Liver (tissue), 9 donors: ENCODE results near the gene NAT8L. TPM values are rescaled to one million over a fixed set of nuclear protein-coding genes. Genes with fewer than 3 reads are reported as not detected.

Experiments used
- DNase-seq: peaks from one replicate; pipeline ENCODE4 v3.0.0-alpha.2; 2017; ENCODE audit warnings: low spot score
- H3K27ac ChIP-seq, 2 donors: one replicate each; pipeline ENCODE4 v1.7.0; 2013; ENCODE audit warnings: inconsistent platforms in 2 of 2, low read length in 2 of 2, control low read depth in 1 of 2, low read depth in 1 of 2, mild to moderate bottlenecking in 1 of 2
- H3K27me3 ChIP-seq, 4 donors: one replicate each; pipeline versions ENCODE4 v1.6.1 to v1.7.0; 2013; ENCODE audit warnings: low read length in 3 of 4, inconsistent platforms in 1 of 4, mild to moderate bottlenecking in 1 of 4, moderate library complexity in 1 of 4; ENCODE audit not compliant: control insufficient read depth in 4 of 4, insufficient read depth in 4 of 4
- H3K36me3 ChIP-seq, 4 donors: one replicate each; pipeline versions ENCODE4 v1.6.1 to v1.7.0; 2013; ENCODE audit warnings: low read length in 3 of 4, mild to moderate bottlenecking in 3 of 4, low read depth in 1 of 4, moderate library complexity in 1 of 4; ENCODE audit not compliant: control insufficient read depth in 4 of 4, insufficient read depth in 3 of 4
- H3K4me1 ChIP-seq, 4 donors: one replicate each; pipeline versions ENCODE4 v1.6.1 to v1.7.0; 2013; ENCODE audit warnings: low read length in 3 of 4, mild to moderate bottlenecking in 3 of 4, moderate library complexity in 1 of 4; ENCODE audit not compliant: control insufficient read depth in 4 of 4, insufficient read depth in 4 of 4
- H3K4me3 ChIP-seq, 3 donors: one replicate each; pipeline versions ENCODE4 v1.6.1 to v1.7.0; 2013; ENCODE audit warnings: low read length in 3 of 3, control low read depth in 1 of 3, low read depth in 1 of 3, mild to moderate bottlenecking in 1 of 3
- H3K9ac ChIP-seq, 2 donors: one replicate each; pipeline ENCODE4 v1.7.0; 2013; ENCODE audit warnings: low read length in 2 of 2, mild to moderate bottlenecking in 2 of 2, moderate library complexity in 2 of 2, control low read depth in 1 of 2, low read depth in 1 of 2
- H3K9me3 ChIP-seq, 4 donors: one replicate each; pipeline versions ENCODE4 v1.6.1 to v1.7.0; 2013; ENCODE audit warnings: low read length in 3 of 4; ENCODE audit not compliant: control insufficient read depth in 4 of 4
- EGR1 ChIP-seq, 2 donors: IDR thresholded peaks; 2 replicates each; pipeline ENCODE4 v1.6.1; 2016 to 2018; ENCODE audit warnings: antibody characterized with exemption in 2 of 2, low read depth in 2 of 2
- FOXA1 ChIP-seq: IDR thresholded peaks from 2 replicates; pipeline ENCODE4 v1.6.1; 2016; ENCODE audit warnings: antibody characterized with exemption
- FOXA2 ChIP-seq: IDR thresholded peaks from 2 replicates; pipeline ENCODE4 v1.6.1; 2016; ENCODE audit warnings: antibody characterized with exemption
- GABPA ChIP-seq, 2 donors: IDR thresholded peaks in 1 of 2; conservative IDR thresholded peaks in 1 of 2; 2 replicates each; pipeline ENCODE4 v1.6.1; 2016; ENCODE audit warnings: antibody characterized with exemption in 2 of 2, mild to moderate bottlenecking in 1 of 2, moderate library complexity in 1 of 2
- JUND ChIP-seq, 2 donors: IDR thresholded peaks; 2 replicates each; pipeline ENCODE4 v1.6.1; 2016; ENCODE audit warnings: antibody characterized with exemption in 2 of 2
- RXRA ChIP-seq, 2 donors: IDR thresholded peaks; 2 replicates each; pipeline ENCODE4 v1.6.1; 2017 to 2018; ENCODE audit warnings: antibody characterized with exemption in 2 of 2, mild to moderate bottlenecking in 1 of 2
- SP1 ChIP-seq: IDR thresholded peaks from 2 replicates; pipeline ENCODE4 v1.6.1; 2018; ENCODE audit warnings: antibody characterized with exemption, mild to moderate bottlenecking
- TAF1 ChIP-seq: conservative IDR thresholded peaks from 2 replicates; pipeline ENCODE4 v1.6.1; 2016; ENCODE audit warnings: antibody characterized with exemption, mild to moderate bottlenecking
- YY1 ChIP-seq: IDR thresholded peaks from 2 replicates; pipeline ENCODE4 v1.6.1; 2016; ENCODE audit warnings: antibody characterized with exemption, mild to moderate bottlenecking
- WGBS: extraction: QIAGEN DNeasy Blood & Tissue Kit; methylation state at CpG from one replicate; pipeline ENCODE4 v1.1.7; 2013; 5-methylcytosine and 5-hydroxymethylcytosine counted together
- polyA plus RNA-seq, 2 donors: library from polyadenylated mRNA; stranded (reverse) in 1 of 2; unstranded in 1 of 2; fragments of 200-250 nt in 1 of 2; fragments of >200 nt in 1 of 2; fragmentation: Nextera tagmentation in 1 of 2; extraction: Ambion mirVana in 1 of 2; gene quantifications; one replicate each; pipeline versions ENCODE4 v1.2.1 to v1.2.3, GENCODE V29; 2013 to 2015
- total RNA-seq, 2 donors: library from RNA; depleted of rRNA; stranded (reverse); fragments of >200 nt; gene quantifications; one replicate each; pipeline ENCODE4 v1.2.3, GENCODE V29; 2014
- TF ChIP-seq, protein P1 (sequence below): IDR thresholded peaks from 2 replicates; pipeline ENCODE4 v1.6.1; 2016; ENCODE audit warnings: antibody characterized with exemption
- TF ChIP-seq, protein P2 (sequence below): IDR thresholded peaks from 2 replicates; pipeline ENCODE4 v1.6.1; 2016; ENCODE audit warnings: antibody characterized with exemption, mild to moderate bottlenecking
- TF ChIP-seq, protein P3 (sequence below): IDR thresholded peaks from 2 replicates; pipeline ENCODE4 v1.6.1; 2016; ENCODE audit warnings: antibody characterized with exemption
- donor health status: healthy.
- donor health status: healthy.
- donor health status: healthy.
- donor health status: healthy.
- donor health status: healthy.

The NAT8L gene
- total and polyA plus RNA-seq, 4 donors: 0.07 to 0.09 (median 0.08) TPM; not detected in 1

DNA sequence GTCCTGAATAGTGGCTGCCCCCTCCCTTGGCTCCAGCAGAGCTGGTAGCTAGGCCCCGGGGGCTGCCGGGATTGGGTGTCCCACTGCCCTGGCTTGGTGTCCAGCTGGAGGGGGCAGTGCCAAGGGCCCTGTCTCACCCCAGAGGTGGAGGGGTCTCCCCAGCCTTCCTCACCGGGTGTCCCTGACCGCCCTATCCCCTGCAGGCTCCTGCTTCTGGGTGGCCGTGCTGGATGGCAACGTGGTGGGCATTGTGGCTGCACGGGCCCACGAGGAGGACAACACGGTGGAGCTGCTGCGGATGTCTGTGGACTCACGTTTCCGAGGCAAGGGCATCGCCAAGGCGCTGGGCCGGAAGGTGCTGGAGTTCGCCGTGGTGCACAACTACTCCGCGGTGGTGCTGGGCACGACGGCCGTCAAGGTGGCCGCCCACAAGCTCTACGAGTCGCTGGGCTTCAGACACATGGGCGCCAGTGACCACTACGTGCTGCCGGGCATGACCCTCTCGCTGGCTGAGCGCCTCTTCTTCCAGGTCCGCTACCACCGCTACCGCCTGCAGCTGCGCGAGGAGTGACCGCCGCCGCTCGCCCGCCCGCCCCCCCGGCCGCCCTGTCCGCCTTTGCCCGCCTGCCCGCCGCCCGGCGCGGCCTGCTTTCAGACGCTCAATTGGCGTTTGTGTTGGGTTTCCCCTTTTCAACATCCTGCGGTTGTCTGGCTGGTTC lies 4.6 kb downstream of the NAT8L start:
- TF ChIP-seq FOXA1: no peak
- no peak for TF ChIP-seq FOXA2
- TF ChIP-seq YY1: no peak
- TF ChIP-seq GABPA (IDR thresholded peaks at IDR 0.05 in 1 of 2, conservative IDR thresholded peaks at IDR 0.05 in 1 of 2): no peak
- TF ChIP-seq SP1: no peak
- TF ChIP-seq, protein P1, sequence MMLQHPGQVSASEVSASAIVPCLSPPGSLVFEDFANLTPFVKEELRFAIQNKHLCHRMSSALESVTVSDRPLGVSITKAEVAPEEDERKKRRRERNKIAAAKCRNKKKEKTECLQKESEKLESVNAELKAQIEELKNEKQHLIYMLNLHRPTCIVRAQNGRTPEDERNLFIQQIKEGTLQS: no peak
- TF ChIP-seq RXRA (IDR thresholded peaks at IDR 0.05): no peak
- TF ChIP-seq TAF1: no peak
- TF ChIP-seq, protein P2, sequence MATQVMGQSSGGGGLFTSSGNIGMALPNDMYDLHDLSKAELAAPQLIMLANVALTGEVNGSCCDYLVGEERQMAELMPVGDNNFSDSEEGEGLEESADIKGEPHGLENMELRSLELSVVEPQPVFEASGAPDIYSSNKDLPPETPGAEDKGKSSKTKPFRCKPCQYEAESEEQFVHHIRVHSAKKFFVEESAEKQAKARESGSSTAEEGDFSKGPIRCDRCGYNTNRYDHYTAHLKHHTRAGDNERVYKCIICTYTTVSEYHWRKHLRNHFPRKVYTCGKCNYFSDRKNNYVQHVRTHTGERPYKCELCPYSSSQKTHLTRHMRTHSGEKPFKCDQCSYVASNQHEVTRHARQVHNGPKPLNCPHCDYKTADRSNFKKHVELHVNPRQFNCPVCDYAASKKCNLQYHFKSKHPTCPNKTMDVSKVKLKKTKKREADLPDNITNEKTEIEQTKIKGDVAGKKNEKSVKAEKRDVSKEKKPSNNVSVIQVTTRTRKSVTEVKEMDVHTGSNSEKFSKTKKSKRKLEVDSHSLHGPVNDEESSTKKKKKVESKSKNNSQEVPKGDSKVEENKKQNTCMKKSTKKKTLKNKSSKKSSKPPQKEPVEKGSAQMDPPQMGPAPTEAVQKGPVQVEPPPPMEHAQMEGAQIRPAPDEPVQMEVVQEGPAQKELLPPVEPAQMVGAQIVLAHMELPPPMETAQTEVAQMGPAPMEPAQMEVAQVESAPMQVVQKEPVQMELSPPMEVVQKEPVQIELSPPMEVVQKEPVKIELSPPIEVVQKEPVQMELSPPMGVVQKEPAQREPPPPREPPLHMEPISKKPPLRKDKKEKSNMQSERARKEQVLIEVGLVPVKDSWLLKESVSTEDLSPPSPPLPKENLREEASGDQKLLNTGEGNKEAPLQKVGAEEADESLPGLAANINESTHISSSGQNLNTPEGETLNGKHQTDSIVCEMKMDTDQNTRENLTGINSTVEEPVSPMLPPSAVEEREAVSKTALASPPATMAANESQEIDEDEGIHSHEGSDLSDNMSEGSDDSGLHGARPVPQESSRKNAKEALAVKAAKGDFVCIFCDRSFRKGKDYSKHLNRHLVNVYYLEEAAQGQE: no peak
- TF ChIP-seq EGR1 (IDR thresholded peaks at IDR 0.05; ENCODE audit: low read depth in 2 of 2): no peak
- peaks cover 0 to 14% (median 0%) of the 10 kb centered on the region in 4 donors for H3K27me3 ChIP-seq
- no peaks in the 10 kb centered on the region for H3K36me3 ChIP-seq
- no peak overlapping the region for H3K9ac ChIP-seq
- peaks cover 0 to 13% (median 4%) of the 10 kb centered on the region in 4 donors for H3K4me1 ChIP-seq
- H3K4me3 ChIP-seq: no peak overlapping the region
- DNase-seq: no peak
- H3K9me3 ChIP-seq: no peaks in the 10 kb centered on the region
- H3K27ac ChIP-seq: no peak overlapping the region
- WGBS: 96% methylated on average over 53 of the region's 53 CpGs

DNA sequence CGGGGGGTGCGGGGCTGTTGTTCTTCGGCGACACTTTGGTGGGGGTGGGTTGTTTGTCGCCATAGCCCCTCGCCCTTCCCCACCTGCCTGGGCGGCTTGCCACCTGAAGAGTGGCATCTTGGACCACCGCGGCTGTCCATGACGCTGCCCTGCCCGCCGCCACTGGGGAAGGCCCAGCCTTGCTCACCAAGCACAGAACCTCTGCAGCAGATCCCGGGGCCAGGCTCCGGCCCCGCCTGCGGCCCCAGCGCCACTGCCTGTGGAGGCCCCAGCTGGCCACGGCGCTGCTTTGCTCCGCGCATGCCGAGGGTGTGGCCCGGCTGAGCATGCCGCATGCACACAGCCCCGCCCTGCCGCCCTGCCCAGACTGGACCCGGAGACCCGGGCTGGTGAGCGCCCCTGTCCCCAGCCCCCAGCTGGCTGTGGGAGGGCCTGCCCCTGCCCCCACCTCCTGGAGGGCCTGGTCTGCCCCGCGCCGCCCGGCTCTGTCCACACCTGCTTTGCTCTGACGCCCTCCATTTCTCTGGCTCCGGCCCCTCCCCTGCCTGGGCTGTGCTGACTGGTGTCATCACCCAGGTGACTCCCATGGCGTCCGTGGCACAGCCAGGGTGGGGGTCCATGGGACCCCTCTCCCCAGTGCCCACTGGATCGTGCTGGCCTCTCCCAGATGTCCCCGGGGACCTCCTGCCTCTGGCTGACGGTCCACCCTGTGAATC lies 5.3 kb downstream of the NAT8L start:
- no peak overlapping the region for H3K4me3 ChIP-seq
- H3K27me3 ChIP-seq: peaks cover 0 to 14% (median 0%) of the 10 kb centered on the region in 4 donors
- no peak overlapping the region for H3K27ac ChIP-seq

More for the DNA sequence above, 5.3 kb downstream of the NAT8L start:
- Histone ChIP-seq H3K9ac (no peak overlapping the region), H3K4me1 (peaks cover 0 to 12% (median 4%) of the 10 kb centered on the region in 4 donors), H3K9me3 (no peaks in the 10 kb centered on the region), H3K36me3 (no peaks in the 10 kb centered on the region)
- no peak for DNase-seq
- 89% methylated on average over 40 of the region's 40 CpGs for WGBS
- TF ChIP-seq JUND (IDR thresholded peaks at IDR 0.05) (no peak), SP1 (no peak), FOXA2 (no peak), EGR1 (IDR thresholded peaks at IDR 0.05; ENCODE audit: low read depth in 2 of 2) (no peak), GABPA (IDR thresholded peaks at IDR 0.05 in 1 of 2, conservative IDR thresholded peaks at IDR 0.05 in 1 of 2) (no peak)
- TF ChIP-seq, protein P3, sequence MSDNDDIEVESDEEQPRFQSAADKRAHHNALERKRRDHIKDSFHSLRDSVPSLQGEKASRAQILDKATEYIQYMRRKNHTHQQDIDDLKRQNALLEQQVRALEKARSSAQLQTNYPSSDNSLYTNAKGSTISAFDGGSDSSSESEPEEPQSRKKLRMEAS: no peak
